ENCODE results near the gene PRC1.

DNA sequence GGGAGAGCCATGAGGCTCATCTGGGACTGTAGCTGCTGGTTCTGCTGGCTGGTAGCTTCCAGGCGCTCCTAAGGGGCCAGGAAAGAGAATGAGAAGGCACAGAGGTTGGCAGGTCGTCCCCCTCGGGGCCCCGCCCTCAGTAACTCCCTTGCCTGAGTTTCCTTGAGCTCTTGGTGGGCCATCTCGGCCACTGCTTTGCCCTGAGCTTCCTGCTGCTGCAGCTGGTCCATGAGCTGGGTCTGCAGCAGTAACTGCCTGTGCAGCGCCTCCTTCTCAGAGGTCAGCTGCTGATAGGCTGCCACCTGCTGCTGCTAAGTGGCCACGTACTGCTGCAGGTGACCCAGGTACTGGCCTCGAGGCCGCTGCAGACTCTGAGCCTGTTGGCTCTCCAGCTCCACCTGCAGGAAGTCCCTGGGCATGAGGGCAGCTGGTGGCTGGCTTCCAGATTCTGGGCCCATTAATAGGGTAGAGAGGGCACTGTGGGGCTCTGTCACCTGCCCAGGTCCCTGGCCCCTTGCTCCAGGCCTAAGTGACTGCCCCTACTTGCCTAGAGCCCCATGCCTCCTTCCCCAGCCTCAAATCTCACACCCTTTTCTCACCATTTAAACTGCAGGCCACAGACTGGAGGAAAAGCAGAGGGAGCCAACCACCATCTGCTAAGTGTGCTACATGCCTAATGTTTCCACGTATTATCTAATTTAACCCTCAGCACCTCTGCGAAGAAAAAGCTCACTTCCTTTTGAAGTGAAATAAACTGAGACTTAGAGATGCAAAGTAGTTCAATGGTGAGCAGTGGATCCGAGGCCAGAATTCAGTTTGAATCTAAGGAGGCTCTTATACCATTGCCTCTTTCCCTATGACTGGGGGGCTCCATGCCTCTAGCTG, 38.8 kb upstream of the PRC1 start:
- TF ChIP-seq, protein P1, sequence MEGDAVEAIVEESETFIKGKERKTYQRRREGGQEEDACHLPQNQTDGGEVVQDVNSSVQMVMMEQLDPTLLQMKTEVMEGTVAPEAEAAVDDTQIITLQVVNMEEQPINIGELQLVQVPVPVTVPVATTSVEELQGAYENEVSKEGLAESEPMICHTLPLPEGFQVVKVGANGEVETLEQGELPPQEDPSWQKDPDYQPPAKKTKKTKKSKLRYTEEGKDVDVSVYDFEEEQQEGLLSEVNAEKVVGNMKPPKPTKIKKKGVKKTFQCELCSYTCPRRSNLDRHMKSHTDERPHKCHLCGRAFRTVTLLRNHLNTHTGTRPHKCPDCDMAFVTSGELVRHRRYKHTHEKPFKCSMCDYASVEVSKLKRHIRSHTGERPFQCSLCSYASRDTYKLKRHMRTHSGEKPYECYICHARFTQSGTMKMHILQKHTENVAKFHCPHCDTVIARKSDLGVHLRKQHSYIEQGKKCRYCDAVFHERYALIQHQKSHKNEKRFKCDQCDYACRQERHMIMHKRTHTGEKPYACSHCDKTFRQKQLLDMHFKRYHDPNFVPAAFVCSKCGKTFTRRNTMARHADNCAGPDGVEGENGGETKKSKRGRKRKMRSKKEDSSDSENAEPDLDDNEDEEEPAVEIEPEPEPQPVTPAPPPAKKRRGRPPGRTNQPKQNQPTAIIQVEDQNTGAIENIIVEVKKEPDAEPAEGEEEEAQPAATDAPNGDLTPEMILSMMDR (IDR thresholded peaks at IDR 0.05 in 8 of 11, conservative IDR thresholded peaks at IDR 0.05 in 3 of 11): peak in 10 of 11 experiments; percentile 15 to 76 (median 58)
- TF ChIP-seq POLR2A (IDR thresholded peaks at IDR 0.05) (no peak), POLR2AphosphoS5 (IDR thresholded peaks at IDR 0.05) (peak in 1 of 3 donors; percentile 29)
